PC-9 (cell line): ENCODE data around the gene SNPH. TPM values are rescaled to one million over a fixed set of nuclear protein-coding genes. Genes with fewer than 3 reads are reported as not detected.

ENCODE experiments used
- BruUV-seq: library from RNA; stranded (reverse); fragments of 400-500 nt; replicated peaks from 2 replicates; lab custom pipeline; 2021; lab: Mats Ljungman, UMichigan
- CTCF ChIA-PET: fragments of 300-600 bp; sonication (Branson Sonifier 250); formaldehyde crosslinking; loops from one replicate; lab custom pipeline; 2022; ENCODE audit warnings: antibody characterized with exemption; lab: Charles Lee
- POLR2A ChIA-PET: fragments of 300-600 bp; sonication (Branson Sonifier 250); formaldehyde crosslinking; loops from one replicate; lab custom pipeline; 2022; ENCODE audit warnings: antibody characterized with exemption; ENCODE audit not compliant: unreplicated experiment; lab: Charles Lee
- DNase-seq, 2 experiments: peaks; one replicate each; pipeline versions ENCODE4 v3.0.0 to v3.0.0-alpha.2; 2015 to 2022; ENCODE audit warnings: mixed read lengths in 1 of 2
- H2AFZ ChIP-seq: fragments of 200-600 bp; sonication (generic); 2 replicates; pipeline ENCODE4 v1.8.1; 2017; ENCODE audit warnings: antibody characterized with exemption
- H3F3A ChIP-seq: fragments of 200-600 bp; sonication (generic); 2 replicates; pipeline ENCODE4 v1.8.1; 2017; ENCODE audit warnings: antibody characterized with exemption, mild to moderate bottlenecking, low read depth; ENCODE audit not compliant: insufficient read depth
- H3K27ac ChIP-seq: fragments of 200-600 bp; sonication (generic); 2 replicates; pipeline ENCODE4 v1.6.1; 2016; ENCODE audit warnings: mixed run types
- H3K27me3 ChIP-seq: fragments of 200-600 bp; sonication (generic); 2 replicates; pipeline ENCODE4 v1.6.1; 2016; ENCODE audit warnings: low read depth, mixed run types; ENCODE audit not compliant: insufficient read depth
- H3K36me3 ChIP-seq: fragments of 200-600 bp; sonication (generic); 2 replicates; pipeline ENCODE4 v1.6.1; 2016; ENCODE audit warnings: low read depth, mixed run types
- H3K4me1 ChIP-seq: fragments of 200-600 bp; sonication (generic); replicated peaks from 2 replicates; pipeline ENCODE4 v1.6.1; 2016; ENCODE audit warnings: mixed run types; ENCODE audit not compliant: insufficient read depth
- H3K4me2 ChIP-seq: fragments of 200-600 bp; sonication (generic); 2 replicates; pipeline ENCODE4 v1.6.1; 2017; ENCODE audit warnings: mixed run types
- H3K4me3 ChIP-seq: fragments of 200-600 bp; sonication (generic); 2 replicates; pipeline ENCODE4 v1.6.1; 2016; ENCODE audit warnings: mixed run types
- H3K79me2 ChIP-seq: fragments of 200-600 bp; sonication (generic); 2 replicates; pipeline ENCODE4 v1.6.1; 2017; ENCODE audit warnings: low read depth, mixed run types
- H3K9me2 ChIP-seq: fragments of 200-600 bp; sonication (generic); 2 replicates; pipeline ENCODE4 v1.8.1; 2017; ENCODE audit warnings: mild to moderate bottlenecking; ENCODE audit not compliant: insufficient read depth
- H3K9me3 ChIP-seq: fragments of 200-600 bp; sonication (generic); 2 replicates; pipeline ENCODE4 v1.8.1; 2016; ENCODE audit warnings: low read depth; ENCODE audit not compliant: insufficient read depth
- H4K20me1 ChIP-seq: fragments of 200-600 bp; sonication (generic); 2 replicates; pipeline ENCODE4 v1.8.1; 2017; ENCODE audit not compliant: insufficient read depth
- EZH2 ChIP-seq: fragments of 200-600 bp; sonication (generic); IDR thresholded peaks from 2 replicates; pipeline ENCODE4 v1.8.0; 2017; ENCODE audit warnings: antibody characterized with exemption, low read depth
- intact Hi-C: fragments of 100-400 bp; cut with micrococcal nuclease; formaldehyde crosslinking; loops from one replicate; pipeline ENCODE4 v1.10.0; 2022; ENCODE audit not compliant: unreplicated experiment
- total RNA-seq: library from RNA; stranded (reverse); gene quantifications from 2 replicates; pipeline ENCODE4 v1.2.3, GENCODE V29; 2021
- TF ChIP-seq, protein P1 (sequence below): fragments of 200-600 bp; sonication (generic); conservative IDR thresholded peaks from 2 replicates; pipeline ENCODE4 v1.6.1; 2017; ENCODE audit warnings: mixed run types, antibody characterized with exemption, mild to moderate bottlenecking, moderate library complexity

The SNPH gene
- total RNA-seq, 1 experiment from 2014 or later: 3.4 TPM

DNA sequence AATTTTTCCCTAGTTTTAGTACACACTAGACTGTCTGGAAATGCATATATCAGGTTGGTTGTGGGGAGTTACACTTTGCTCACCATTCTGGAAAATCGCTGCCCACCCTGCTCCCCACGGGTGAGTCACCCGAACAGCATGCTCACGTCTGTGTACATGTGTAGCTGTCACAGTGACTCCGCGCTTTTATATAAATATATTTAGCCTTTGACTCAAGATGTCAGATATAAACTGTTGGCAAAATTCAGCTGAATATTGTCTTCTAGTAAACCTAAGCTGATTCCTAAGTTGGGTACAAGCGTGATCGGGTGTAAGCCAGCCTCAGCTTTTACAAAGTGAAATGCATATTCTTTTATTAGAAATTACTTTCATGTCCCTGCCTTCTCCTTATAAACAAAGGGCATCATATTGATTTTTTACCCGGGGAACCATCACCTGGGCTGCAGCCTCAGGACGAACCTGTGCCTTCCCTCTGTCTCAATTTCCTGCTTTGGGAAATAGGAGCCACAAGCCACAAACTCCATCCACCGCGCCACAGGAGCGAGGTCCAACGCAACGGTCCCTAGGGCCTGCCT lies 58.6 kb downstream of the SNPH start:
- H3K9me2 ChIP-seq: no peaks in the 10 kb centered on the region
- H3K27ac ChIP-seq: peak overlapping the region; percentile 4; the same call in 1 of the 2 replicates
- peaks cover 22% of the 10 kb centered on the region; the same call in 1 of the 2 replicates for H3F3A ChIP-seq
- H3K36me3 ChIP-seq: no peaks in the 10 kb centered on the region
- BruUV-seq: no TSS peak
- DNase-seq: no peak
- POLR2A ChIA-PET: no interaction called here
- CTCF ChIA-PET: no interaction called here
- no peak overlapping the region for H2AFZ ChIP-seq
- intact Hi-C loops: loop anchor here (2.0 to 10.0 kb wide), 5 partner anchors 53 to 480 kb away; partner anchors contain the start of gene FKBP1A
- peaks cover 5% of the 10 kb centered on the region; the same call in 1 of the 2 replicates for H4K20me1 ChIP-seq
- peak overlapping the region; percentile 87; the same call in 1 of the 2 replicates for H3K4me3 ChIP-seq
- H3K79me2 ChIP-seq: peaks cover 40% of the 10 kb centered on the region
- H3K4me2 ChIP-seq: peak overlapping the region; percentile 79
- H3K9me3 ChIP-seq: no peaks in the 10 kb centered on the region
- no peaks in the 10 kb centered on the region for H3K27me3 ChIP-seq
- TF ChIP-seq EZH2: no peak
- TF ChIP-seq, protein P1, sequence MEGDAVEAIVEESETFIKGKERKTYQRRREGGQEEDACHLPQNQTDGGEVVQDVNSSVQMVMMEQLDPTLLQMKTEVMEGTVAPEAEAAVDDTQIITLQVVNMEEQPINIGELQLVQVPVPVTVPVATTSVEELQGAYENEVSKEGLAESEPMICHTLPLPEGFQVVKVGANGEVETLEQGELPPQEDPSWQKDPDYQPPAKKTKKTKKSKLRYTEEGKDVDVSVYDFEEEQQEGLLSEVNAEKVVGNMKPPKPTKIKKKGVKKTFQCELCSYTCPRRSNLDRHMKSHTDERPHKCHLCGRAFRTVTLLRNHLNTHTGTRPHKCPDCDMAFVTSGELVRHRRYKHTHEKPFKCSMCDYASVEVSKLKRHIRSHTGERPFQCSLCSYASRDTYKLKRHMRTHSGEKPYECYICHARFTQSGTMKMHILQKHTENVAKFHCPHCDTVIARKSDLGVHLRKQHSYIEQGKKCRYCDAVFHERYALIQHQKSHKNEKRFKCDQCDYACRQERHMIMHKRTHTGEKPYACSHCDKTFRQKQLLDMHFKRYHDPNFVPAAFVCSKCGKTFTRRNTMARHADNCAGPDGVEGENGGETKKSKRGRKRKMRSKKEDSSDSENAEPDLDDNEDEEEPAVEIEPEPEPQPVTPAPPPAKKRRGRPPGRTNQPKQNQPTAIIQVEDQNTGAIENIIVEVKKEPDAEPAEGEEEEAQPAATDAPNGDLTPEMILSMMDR: no peak
- H3K4me1 ChIP-seq: peaks cover 41% of the 10 kb centered on the region

DNA sequence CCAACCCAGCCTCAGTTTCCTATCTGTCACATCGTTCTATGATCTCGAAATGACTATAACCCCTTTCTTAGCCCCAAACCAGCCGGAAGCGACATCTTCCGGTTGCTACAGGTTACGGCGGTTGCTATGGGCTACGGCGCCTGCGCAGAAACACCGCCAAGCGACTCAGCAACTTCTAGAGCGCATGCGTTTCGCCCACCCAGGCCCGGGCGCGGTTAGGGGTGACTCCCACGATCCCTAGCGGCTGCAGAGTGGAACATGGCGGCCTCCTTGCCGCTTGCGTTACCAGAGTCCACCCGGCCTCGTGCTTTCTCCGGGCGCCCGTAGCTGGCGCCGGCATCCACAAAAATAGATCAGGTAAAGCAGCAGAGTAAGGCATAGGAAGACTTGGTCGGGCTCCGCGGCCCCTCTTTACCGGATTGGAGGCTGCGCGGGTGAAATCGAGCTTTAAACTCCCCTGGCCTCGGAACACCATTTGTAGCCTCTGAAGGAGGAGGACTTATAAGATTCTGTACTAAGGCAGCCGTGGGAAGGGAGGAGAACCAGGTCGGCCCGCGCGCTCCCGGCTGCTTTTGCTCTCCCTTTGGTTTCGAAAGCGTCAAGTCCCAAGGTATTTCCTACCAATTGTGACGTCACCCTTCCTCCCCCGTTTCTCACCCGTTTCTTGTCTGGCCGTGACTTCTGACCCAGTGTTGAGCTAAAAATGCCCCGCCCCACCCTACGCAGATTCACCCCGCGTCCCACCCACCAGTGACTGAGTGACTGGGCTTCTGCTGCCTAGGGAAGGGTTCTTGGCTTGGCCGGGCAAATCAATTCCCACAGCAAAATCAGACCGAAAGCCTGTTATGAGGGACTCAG lies 59.3 kb downstream of the SNPH start:
- intact Hi-C loops: loop anchor here (2.0 to 10.0 kb wide), 5 partner anchors 52 to 479 kb away; partner anchors contain the start of gene FKBP1A
- TF ChIP-seq EZH2: no peak
- TF ChIP-seq, protein P1: no peak; the same call in 1 of the 2 replicates

More for the DNA sequence above, 59.3 kb downstream of the SNPH start:
- Histone ChIP-seq H2AFZ (peak overlapping the region; percentile 84), H3K79me2 (peaks cover 47% of the 10 kb centered on the region), H3K4me1 (peaks cover 49% of the 10 kb centered on the region), H3K4me3 (peak overlapping the region; percentile 87), H3K4me2 (peak overlapping the region; percentile 79), H4K20me1 (peaks cover 5% of the 10 kb centered on the region; the same call in 1 of the 2 replicates), H3K9me2 (no peaks in the 10 kb centered on the region), H3K9me3 (no peaks in the 10 kb centered on the region), H3K27ac (peak overlapping the region; percentile 95), H3K27me3 (no peaks in the 10 kb centered on the region), H3F3A (peaks cover 29% of the 10 kb centered on the region; the same call in 1 of the 2 replicates), H3K36me3 (no peaks in the 10 kb centered on the region)
- DNase-seq: peak; percentile 88 to 96
- ChIA-PET CTCF (interaction anchor here (0.6 to 1.3 kb wide), 3 partner anchors 110 to 178 kb away, joined by 3 to 4 read pairs (median 3); no protein-coding TSS in a partner anchor), POLR2A (interaction anchor here (0.5 to 0.6 kb wide), 3 partner anchors 74 to 144 kb away, joined by 3 to 26 read pairs (median 4); no protein-coding TSS in a partner anchor)
- TSS peak; percentile 64 for BruUV-seq
